ENCODE measurements around the gene GDPGP1. TPM values are rescaled to one million over a fixed set of nuclear protein-coding genes. Genes with fewer than 3 reads are reported as not detected.
"Not testable (repeated sequence)": the region's sequence is repeated elsewhere in the genome, so short reads cannot be mapped to it uniquely, and the experiment has no call there.

The GDPGP1 gene
- total RNA-seq (9.1 and 16.2 TPM in 2 replicates), polyA plus RNA-seq (1.3 and 1.9 TPM in 2 replicates)

- Histone ChIP-seq H3K4me3 (peak within 1 kb of the TSS; percentile 65), H3K27me3 (no peaks in the 10 kb centered on the region), H3K4me1 (ENCODE audit: low read depth) (peaks cover 6% of the 10 kb centered on the region), H3K9me3 (ENCODE audit: low read depth) (no peaks in the 10 kb centered on the region), H3K36me3 (peaks cover 5% of the 10 kb centered on the region), H3K27ac (peak within 1 kb of the TSS; percentile 57)
- peak in 1 of 2 donors; percentile 25 for DNase-seq (ENCODE audit: low read depth in 1 of 2, low spot score in 1 of 2)
- TF ChIP-seq CTCF (IDR thresholded peaks at IDR 0.05; ENCODE audit: low read depth, low read length), result no peak
These were observed at the start of gene GDPGP1 for GRCh38 chr15:90234096-90234988. GDPGP1 (plus strand) TSS chr15:90234209; CDS start chr15:90240909, 6,700 bp downstream.

GRCh38 chr15:90184786-90185704, 49.0 kb upstream of the GDPGP1 start:
- no peak for TF ChIP-seq CTCF (IDR thresholded peaks at IDR 0.05; ENCODE audit: low read depth, low read length)
- Histone ChIP-seq H3K27me3 (no peaks in the 10 kb centered on the region), H3K27ac (peak overlapping the region; percentile 79), H3K9me3 (ENCODE audit: low read depth) (no peaks in the 10 kb centered on the region), H3K4me3 (peak overlapping the region; percentile 45), H3K4me1 (ENCODE audit: low read depth) (peaks cover 7% of the 10 kb centered on the region), H3K36me3 (no peaks in the 10 kb centered on the region)
- DNase-seq (ENCODE audit: low read depth in 1 of 2, low spot score in 1 of 2), result peak; percentile 43 to 71

- H3K4me1 ChIP-seq (ENCODE audit: low read depth), result peaks cover 14% of the 10 kb centered on the region
- H3K9me3 ChIP-seq (ENCODE audit: low read depth), result no peaks in the 10 kb centered on the region
- no peak for TF ChIP-seq CTCF (IDR thresholded peaks at IDR 0.05; ENCODE audit: low read depth, low read length)
- no peaks in the 10 kb centered on the region for H3K36me3 ChIP-seq
- peak overlapping the region; percentile 44 for H3K27ac ChIP-seq
- H3K4me3 ChIP-seq, result no peak overlapping the region
- no peak for DNase-seq (ENCODE audit: low read depth in 1 of 2, low spot score in 1 of 2)
- H3K27me3 ChIP-seq, result no peaks in the 10 kb centered on the region
These were observed 46.6 kb upstream of the GDPGP1 start for GRCh38 chr15:90187257-90187868.

- not testable (repeated sequence) for DNase-seq (ENCODE audit: low read depth in 1 of 2, low spot score in 1 of 2); H3K27ac ChIP-seq; H3K27me3 ChIP-seq; H3K36me3 ChIP-seq; H3K4me3 ChIP-seq; H3K9me3 ChIP-seq (ENCODE audit: low read depth)
- H3K4me1 ChIP-seq (ENCODE audit: low read depth), result peaks cover 14% of the 10 kb centered on the region
These were observed 45.9 kb upstream of the GDPGP1 start for GRCh38 chr15:90188065-90188464.

- TF ChIP-seq CTCF (IDR thresholded peaks at IDR 0.05; ENCODE audit: low read depth, low read length), result no peak
- H3K36me3 ChIP-seq, result no peaks in the 10 kb centered on the region
- H3K9me3 ChIP-seq (ENCODE audit: low read depth), result no peaks in the 10 kb centered on the region
- H3K27ac ChIP-seq, result no peak overlapping the region
- H3K27me3 ChIP-seq, result no peaks in the 10 kb centered on the region
- H3K4me3 ChIP-seq, result no peak overlapping the region
- peak in 1 of 2 donors; percentile 51 for DNase-seq (ENCODE audit: low read depth in 1 of 2, low spot score in 1 of 2)
- peaks cover 7% of the 10 kb centered on the region for H3K4me1 ChIP-seq (ENCODE audit: low read depth)
These were observed 44.9 kb upstream of the GDPGP1 start for GRCh38 chr15:90188914-90189748.

Data from cardiac muscle cell (in vitro differentiated cells and primary cell).